Fibroblast of the aortic adventitia (primary cell): ENCODE results near the gene NATD1. TPM values are rescaled to one million over a fixed set of nuclear protein-coding genes. Genes with fewer than 3 reads are reported as not detected.

Experiments
- DNase-seq: peaks from one replicate; pipeline ENCODE4 v3.0.0-alpha.2; 2010; ENCODE audit warnings: low read depth
- H3K4me3 ChIP-seq: 2 replicates; pipeline ENCODE4 v1.5.1; 2011; ENCODE audit warnings: low read depth, mild to moderate bottlenecking, control low read depth, low read length, moderate library complexity
- total RNA-seq: library from RNA; depleted of rRNA; stranded (reverse); fragments of >200 nt; gene quantifications from 2 replicates; pipeline ENCODE4 v1.2.3, GENCODE V29; 2012; ENCODE audit warnings: low replicate concordance
- TF ChIP-seq, protein P1 (sequence below): IDR thresholded peaks from 2 replicates; pipeline ENCODE4 v1.5.1; 2011; ENCODE audit warnings: mild to moderate bottlenecking, low read length, control low read depth, inconsistent platforms; ENCODE audit not compliant: insufficient read depth

Gene NATD1
- total RNA-seq, 1 donor: 3.1 TPM

DNA sequence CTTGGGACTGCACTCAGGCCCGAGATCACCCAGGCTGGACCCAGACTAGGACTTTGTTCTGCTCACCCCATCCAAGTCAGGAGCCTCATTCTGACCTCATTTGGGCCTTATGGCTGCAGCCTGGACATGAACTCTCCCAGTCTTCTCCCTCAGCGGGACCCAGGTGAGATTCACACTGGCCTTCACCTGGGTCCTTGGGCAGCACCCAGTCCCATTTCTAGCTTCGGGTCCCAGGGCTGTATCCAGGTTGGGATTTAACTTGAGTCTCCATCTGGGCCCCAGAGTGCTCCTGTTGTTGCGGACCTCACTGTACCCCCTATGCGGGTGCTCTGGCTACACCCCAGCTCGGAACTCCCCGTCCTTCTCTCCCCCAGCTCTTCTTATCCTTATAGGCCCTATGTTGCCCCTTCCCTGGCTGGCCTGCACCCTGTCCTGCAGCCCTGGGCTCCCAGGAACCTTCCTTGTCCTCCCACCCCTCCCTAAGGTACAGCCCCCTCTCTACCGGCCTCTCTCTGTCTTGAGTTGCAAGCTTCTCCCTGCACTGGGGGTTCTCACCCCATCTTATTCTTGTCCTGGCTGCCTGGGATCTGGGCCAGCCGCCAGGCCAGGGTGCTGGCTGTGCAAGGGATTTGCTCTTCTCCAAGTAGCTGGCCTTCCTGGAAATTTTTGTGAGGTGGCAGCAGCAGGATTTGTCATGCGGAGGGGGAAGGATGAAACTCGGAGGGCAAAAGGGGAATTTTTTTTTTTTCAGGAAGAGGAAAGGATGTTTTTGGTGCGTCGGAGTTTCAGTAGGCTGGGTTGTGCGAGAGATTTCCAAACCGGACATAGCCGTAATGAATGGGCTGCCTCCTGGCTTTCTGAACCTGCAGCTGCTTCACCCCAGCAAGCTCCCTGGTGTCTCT is 32.2 kb upstream of the NATD1 start:
- peak; percentile 50 for DNase-seq
- TF ChIP-seq, protein P1, sequence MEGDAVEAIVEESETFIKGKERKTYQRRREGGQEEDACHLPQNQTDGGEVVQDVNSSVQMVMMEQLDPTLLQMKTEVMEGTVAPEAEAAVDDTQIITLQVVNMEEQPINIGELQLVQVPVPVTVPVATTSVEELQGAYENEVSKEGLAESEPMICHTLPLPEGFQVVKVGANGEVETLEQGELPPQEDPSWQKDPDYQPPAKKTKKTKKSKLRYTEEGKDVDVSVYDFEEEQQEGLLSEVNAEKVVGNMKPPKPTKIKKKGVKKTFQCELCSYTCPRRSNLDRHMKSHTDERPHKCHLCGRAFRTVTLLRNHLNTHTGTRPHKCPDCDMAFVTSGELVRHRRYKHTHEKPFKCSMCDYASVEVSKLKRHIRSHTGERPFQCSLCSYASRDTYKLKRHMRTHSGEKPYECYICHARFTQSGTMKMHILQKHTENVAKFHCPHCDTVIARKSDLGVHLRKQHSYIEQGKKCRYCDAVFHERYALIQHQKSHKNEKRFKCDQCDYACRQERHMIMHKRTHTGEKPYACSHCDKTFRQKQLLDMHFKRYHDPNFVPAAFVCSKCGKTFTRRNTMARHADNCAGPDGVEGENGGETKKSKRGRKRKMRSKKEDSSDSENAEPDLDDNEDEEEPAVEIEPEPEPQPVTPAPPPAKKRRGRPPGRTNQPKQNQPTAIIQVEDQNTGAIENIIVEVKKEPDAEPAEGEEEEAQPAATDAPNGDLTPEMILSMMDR: peak; percentile 18
- H3K4me3 ChIP-seq: peak overlapping the region; percentile 95

DNA sequence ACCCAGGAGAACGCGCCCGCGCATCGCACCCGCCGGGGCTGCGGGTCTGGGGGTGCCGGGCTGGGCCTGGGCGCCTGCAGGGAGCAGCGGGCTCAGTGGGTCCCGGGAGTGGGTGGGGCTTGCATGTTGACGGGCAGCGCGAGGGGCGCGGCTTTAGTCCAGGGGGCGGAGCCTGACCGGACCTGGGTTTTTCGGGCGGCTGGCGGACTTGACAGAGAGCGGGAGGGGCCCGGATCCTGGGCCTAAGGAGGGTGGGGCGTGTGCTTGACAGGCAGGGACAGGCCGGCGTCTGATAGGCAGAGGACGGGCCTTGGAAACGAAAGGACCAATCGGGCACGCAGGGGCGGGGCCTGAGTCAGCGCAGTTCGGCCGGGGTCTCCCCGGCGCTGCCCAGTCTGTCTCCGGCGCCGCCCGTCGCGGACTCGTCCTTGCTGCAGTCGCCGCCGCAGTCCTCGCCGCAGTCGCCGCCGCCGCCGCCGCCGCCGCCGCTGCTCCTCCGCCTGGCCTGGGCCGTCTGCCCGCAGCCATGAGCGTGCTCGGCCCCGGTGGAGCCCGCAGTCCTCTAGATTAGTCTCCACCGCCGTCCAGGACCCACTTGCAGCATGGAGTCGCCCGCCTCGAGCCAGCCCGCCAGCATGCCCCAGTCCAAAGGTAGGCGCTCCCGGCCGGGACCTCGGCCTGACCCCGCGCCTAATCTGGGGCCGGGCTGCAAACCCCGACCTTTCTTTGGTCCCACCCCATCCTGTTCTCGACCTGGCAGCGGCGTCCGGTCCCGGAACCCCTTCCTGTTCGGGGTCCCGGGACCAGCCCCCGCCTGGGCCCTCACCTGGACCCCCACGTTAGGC is 31.3 kb upstream of the NATD1 start, which contains the start of gene MAP2K3:
Gene MAP2K3 (plus strand): TSS at position 393 of the 845 bp plus-strand sequence. CDS start 210 bp downstream, at position 603.
- H3K4me3 ChIP-seq: peak within 1 kb of the TSS; percentile 95
- TF ChIP-seq, protein P1: no peak
- peak; percentile 97 for DNase-seq

GRCh38 chr17:21283482-21284318 is 30.5 kb upstream of the NATD1 start:
- DNase-seq: peak; percentile 32
- peak overlapping the region; percentile 57 for H3K4me3 ChIP-seq
- TF ChIP-seq, protein P1: no peak

DNA sequence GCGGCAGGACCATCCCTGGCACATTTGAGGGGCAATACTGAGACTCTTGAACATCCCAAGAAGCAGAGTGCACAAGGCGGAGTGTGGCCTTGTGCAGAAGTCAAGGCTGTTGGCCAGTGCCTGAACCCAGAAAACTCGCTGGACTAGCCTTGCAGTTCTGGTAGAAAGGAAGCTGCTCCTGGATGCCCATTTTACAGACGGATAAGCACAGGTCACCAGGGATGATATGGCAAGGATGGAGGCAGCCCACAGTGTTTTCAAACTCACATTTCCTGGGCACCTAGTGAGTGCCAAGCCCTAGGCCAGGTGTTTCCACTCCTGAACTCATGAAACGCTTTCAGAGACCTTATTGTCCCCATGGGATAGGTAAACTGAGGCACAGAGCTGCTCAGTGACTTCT is 29.6 kb upstream of the NATD1 start:
- H3K4me3 ChIP-seq: no peak overlapping the region
- TF ChIP-seq, protein P1: no peak
- no peak for DNase-seq

DNA sequence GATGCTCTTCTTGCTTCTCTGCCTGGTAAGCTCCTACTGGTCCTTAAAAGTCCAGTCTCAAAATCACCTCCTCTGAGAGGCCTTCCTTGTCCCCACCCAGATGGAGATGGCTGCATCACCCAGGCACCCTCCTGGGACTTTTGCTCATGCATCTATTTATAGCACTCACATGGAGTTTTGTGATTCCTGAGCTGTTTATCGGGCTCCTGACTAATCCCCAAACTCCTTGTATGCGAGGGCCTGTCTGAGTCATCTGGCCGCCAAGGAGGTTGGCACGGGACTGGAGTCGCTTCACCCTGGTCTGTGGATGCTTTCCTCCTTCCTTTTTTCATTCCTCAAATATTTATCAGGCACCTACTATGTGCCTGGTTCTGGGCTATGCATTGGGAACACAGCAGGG is 29.0 kb upstream of the NATD1 start:
- no peak overlapping the region for H3K4me3 ChIP-seq
- peak; percentile 98 for DNase-seq
- TF ChIP-seq, protein P1: no peak

GRCh38 chr17:21280081-21280518 is 26.9 kb upstream of the NATD1 start:
- no peak overlapping the region for H3K4me3 ChIP-seq
- peak; percentile 79 for DNase-seq
- TF ChIP-seq, protein P1: peak; percentile 100
